ENCODE data around the gene SNX8. TPM values are rescaled to one million over a fixed set of nuclear protein-coding genes. Genes with fewer than 3 reads are reported as not detected.

Gene SNX8
- total and polyA plus RNA-seq, 5 experiments from 2014 or later: 3.4 to 10.9 (median 7.6) TPM

DNA sequence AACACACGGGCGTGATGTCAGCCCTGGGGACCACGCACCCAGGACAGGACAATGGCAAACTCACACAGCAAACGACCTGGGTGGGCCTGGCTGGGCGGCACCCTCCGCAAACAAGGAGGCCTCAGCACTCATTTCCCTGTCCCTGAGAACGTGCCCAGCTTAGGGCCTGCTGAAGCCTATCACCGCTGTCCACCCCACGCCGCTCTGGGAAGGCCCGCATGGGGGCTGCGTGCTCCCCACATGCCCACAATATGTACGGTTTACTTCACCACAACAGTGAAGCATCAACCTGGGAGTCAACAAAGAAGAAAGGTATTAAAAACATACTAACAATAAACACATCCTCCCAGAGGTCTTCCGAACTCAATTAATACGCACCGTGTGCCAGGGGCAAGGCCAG is 93.7 kb downstream of the SNX8 start:
- peaks cover 0 to 52% (median 25%) of the 10 kb centered on the region in 3 donors for H3K36me3 Mint-ChIP-seq

GRCh38 chr7:2220030-2220429 is 94.2 kb downstream of the SNX8 start:
- H3K4me3 Mint-ChIP-seq: no peak overlapping the region
- H3K36me3 Mint-ChIP-seq: peaks cover 0 to 55% (median 28%) of the 10 kb centered on the region in 3 donors
- H3K9me3 Mint-ChIP-seq: no peaks in the 10 kb centered on the region
- H3K4me1 Mint-ChIP-seq: peaks cover 0 to 13% (median 2%) of the 10 kb centered on the region in 4 donors
- no peak overlapping the region for H3K27ac Mint-ChIP-seq
- DNase-seq: no peak
- POLR2A ChIA-PET: no interaction called here
- H3K27me3 Mint-ChIP-seq: no peaks in the 10 kb centered on the region
- no peak for ATAC-seq

More for the DNA sequence above, 93.7 kb downstream of the SNX8 start:
- no peak for DNase-seq
- H3K4me1 Mint-ChIP-seq: peaks cover 0 to 12% (median 2%) of the 10 kb centered on the region in 4 donors
- H3K9me3 Mint-ChIP-seq: no peaks in the 10 kb centered on the region
- H3K27me3 Mint-ChIP-seq: no peaks in the 10 kb centered on the region
- POLR2A ChIA-PET: no interaction called here
- no peak overlapping the region for H3K27ac Mint-ChIP-seq
- no peak for ATAC-seq
- H3K4me3 Mint-ChIP-seq: no peak overlapping the region

DNA sequence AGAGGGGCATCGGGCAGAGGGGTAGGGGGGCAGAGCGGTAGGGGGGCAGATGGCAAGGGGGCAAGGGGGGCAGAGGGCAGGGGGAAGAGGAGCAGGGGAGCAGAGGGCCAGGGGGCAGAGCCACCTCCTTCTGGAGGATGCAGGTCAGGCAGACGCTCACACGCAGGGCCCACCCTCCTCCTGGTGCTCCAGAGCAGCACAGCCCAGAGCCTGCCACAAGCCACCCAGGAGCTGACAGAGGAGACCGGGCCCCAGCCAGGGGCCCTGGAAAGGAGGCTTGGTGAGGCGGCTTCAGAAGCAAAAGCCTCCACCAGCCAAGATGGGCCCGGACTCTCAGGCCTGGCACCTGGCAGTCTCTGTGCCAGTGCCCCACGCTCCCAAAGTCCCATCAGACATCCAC is 94.6 kb downstream of the SNX8 start:
- no peak for DNase-seq
- no peaks in the 10 kb centered on the region for H3K27me3 Mint-ChIP-seq

GRCh38 chr7:2219136-2219535 is 95.1 kb downstream of the SNX8 start:
- ATAC-seq: no peak
- H3K36me3 Mint-ChIP-seq: peaks cover 0 to 53% (median 29%) of the 10 kb centered on the region in 3 donors

More for the DNA sequence above, 94.6 kb downstream of the SNX8 start:
- Mint-ChIP-seq H3K27ac (no peak overlapping the region), H3K9me3 (no peaks in the 10 kb centered on the region), H3K4me1 (peaks cover 0 to 13% (median 2%) of the 10 kb centered on the region in 4 donors), H3K36me3 (peaks cover 0 to 55% (median 28%) of the 10 kb centered on the region in 3 donors), H3K4me3 (no peak overlapping the region)
- ATAC-seq: no peak
- POLR2A ChIA-PET: no interaction called here

GRCh38 chr7:2218444-2218785 is 95.8 kb downstream of the SNX8 start:
- DNase-seq: no peak
- Mint-ChIP-seq H3K4me1 (peaks cover 0 to 13% (median 2%) of the 10 kb centered on the region in 4 donors), H3K36me3 (peaks cover 0 to 58% (median 31%) of the 10 kb centered on the region in 3 donors), H3K9me3 (no peaks in the 10 kb centered on the region), H3K27ac (no peak overlapping the region), H3K4me3 (no peak overlapping the region), H3K27me3 (no peaks in the 10 kb centered on the region)
- POLR2A ChIA-PET: no interaction called here
- ATAC-seq: no peak

More at GRCh38 chr7:2219136-2219535, 95.1 kb downstream of the SNX8 start:
- POLR2A ChIA-PET: no interaction called here
- Mint-ChIP-seq H3K9me3 (no peaks in the 10 kb centered on the region), H3K27ac (no peak overlapping the region), H3K27me3 (no peaks in the 10 kb centered on the region), H3K4me1 (peaks cover 0 to 13% (median 1%) of the 10 kb centered on the region in 4 donors), H3K4me3 (no peak overlapping the region)
- no peak for DNase-seq

- peaks cover 0 to 13% (median 2%) of the 10 kb centered on the region in 4 donors for H3K4me1 Mint-ChIP-seq
- H3K36me3 Mint-ChIP-seq: peaks cover 0 to 63% (median 33%) of the 10 kb centered on the region in 3 donors
- DNase-seq: no peak
- H3K9me3 Mint-ChIP-seq: no peaks in the 10 kb centered on the region
- no peak overlapping the region for H3K4me3 Mint-ChIP-seq
- H3K27me3 Mint-ChIP-seq: no peaks in the 10 kb centered on the region
- ATAC-seq: no peak
- no peak overlapping the region for H3K27ac Mint-ChIP-seq
- POLR2A ChIA-PET: no interaction called here
Observed at GRCh38 chr7:2217716-2218443, 96.4 kb downstream of the SNX8 start.

- Mint-ChIP-seq H3K4me1 (peaks cover 0 to 9% (median 2%) of the 10 kb centered on the region in 4 donors), H3K9me3 (no peaks in the 10 kb centered on the region), H3K27ac (no peak overlapping the region), H3K36me3 (peaks cover 0 to 65% (median 40%) of the 10 kb centered on the region in 3 donors), H3K27me3 (no peaks in the 10 kb centered on the region), H3K4me3 (no peak overlapping the region)
- ATAC-seq (no peak), DNase-seq (no peak)
- POLR2A ChIA-PET: no interaction called here
Observed at GRCh38 chr7:2217206-2217605, 97.0 kb downstream of the SNX8 start.

DNA sequence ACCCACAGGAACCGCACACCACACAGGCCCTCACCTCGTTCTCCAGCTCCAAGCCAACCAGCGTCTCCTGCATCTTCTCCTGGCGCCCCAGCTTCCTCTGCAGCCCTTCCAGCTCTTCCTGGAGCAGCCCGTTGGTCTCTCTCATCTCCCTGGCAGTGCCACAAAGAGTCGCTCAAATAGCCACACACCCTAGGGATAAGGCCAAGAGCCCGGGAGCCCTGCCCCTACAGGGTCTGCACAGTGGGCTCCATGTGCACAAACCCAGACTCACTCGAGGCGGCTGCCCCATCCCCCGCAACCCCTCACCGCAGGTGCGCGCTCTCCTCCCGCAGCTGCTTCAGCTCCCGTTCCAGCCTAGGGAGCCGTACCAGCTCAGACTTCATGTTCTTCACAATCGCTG is 98.4 kb downstream of the SNX8 start:
- no peak for DNase-seq
- no peak overlapping the region for H3K4me3 Mint-ChIP-seq
- no peaks in the 10 kb centered on the region for H3K9me3 Mint-ChIP-seq
- no peak for ATAC-seq
- H3K27me3 Mint-ChIP-seq: no peaks in the 10 kb centered on the region
- H3K36me3 Mint-ChIP-seq: peaks cover 0 to 70% (median 37%) of the 10 kb centered on the region in 3 donors
- H3K27ac Mint-ChIP-seq: peak overlapping the region in 3 of 10 donors; percentile 37 to 90 (median 59)
- peaks cover 0 to 7% (median 2%) of the 10 kb centered on the region in 4 donors for H3K4me1 Mint-ChIP-seq
- POLR2A ChIA-PET: interaction anchor here (1.2 kb wide), 1 partner anchor 17 kb away, joined by 3 read pairs; the partner anchor contains the start of gene MAD1L1

DNA sequence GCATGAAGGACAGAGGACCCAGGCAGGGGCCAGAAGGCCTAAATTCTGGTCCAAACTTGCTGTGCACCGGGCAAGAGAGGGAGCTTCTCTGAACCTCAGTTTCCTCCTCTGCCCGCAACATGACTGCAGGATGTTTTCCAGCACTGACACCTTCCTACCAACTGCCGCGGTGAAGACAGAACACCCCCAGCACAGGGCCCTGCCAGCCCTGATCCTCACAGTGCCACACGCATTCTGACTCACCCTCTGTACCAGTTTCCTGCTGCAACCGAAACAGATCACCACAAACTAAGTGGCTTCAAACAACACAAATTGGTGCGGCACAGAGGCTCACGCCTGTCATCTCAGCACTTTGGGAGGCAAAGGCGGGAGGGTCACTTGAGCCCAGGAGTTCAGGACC is 99.6 kb downstream of the SNX8 start:
- Mint-ChIP-seq H3K36me3 (peaks cover 0 to 75% (median 37%) of the 10 kb centered on the region in 3 donors), H3K9me3 (no peaks in the 10 kb centered on the region), H3K4me3 (no peak overlapping the region), H3K4me1 (peaks cover 0 to 4% (median 1%) of the 10 kb centered on the region in 4 donors), H3K27ac (peak overlapping the region in 1 of 10 donors; percentile 69), H3K27me3 (no peaks in the 10 kb centered on the region)
- DNase-seq (no peak), ATAC-seq (no peak)
- POLR2A ChIA-PET: interaction anchor here (1.2 kb wide), 1 partner anchor 18 kb away, joined by 3 read pairs; the partner anchor contains the start of gene MAD1L1

- peaks cover 0 to 6% (median 1%) of the 10 kb centered on the region in 4 donors for H3K4me1 Mint-ChIP-seq
- peaks cover 0 to 78% (median 37%) of the 10 kb centered on the region in 3 donors for H3K36me3 Mint-ChIP-seq
- H3K4me3 Mint-ChIP-seq: peak overlapping the region in 1 of 10 donors; percentile 36
- DNase-seq: no peak
- H3K27ac Mint-ChIP-seq: peak overlapping the region in 3 of 10 donors; percentile 18 to 79 (median 31)
- ATAC-seq: no peak
- H3K27me3 Mint-ChIP-seq: no peaks in the 10 kb centered on the region
- POLR2A ChIA-PET: no interaction called here
- no peaks in the 10 kb centered on the region for H3K9me3 Mint-ChIP-seq
Observed at GRCh38 chr7:2213551-2214215, 100.6 kb downstream of the SNX8 start.

- Mint-ChIP-seq H3K27ac (peak overlapping the region in 1 of 10 donors; percentile 1), H3K4me1 (peaks cover 0 to 6% (median 1%) of the 10 kb centered on the region in 4 donors), H3K27me3 (no peaks in the 10 kb centered on the region), H3K4me3 (no peak overlapping the region), H3K9me3 (no peaks in the 10 kb centered on the region), H3K36me3 (peaks cover 0 to 73% (median 37%) of the 10 kb centered on the region in 3 donors)
- ATAC-seq (no peak), DNase-seq (no peak)
- POLR2A ChIA-PET: no interaction called here
Observed at GRCh38 chr7:2212906-2213305, 101.3 kb downstream of the SNX8 start.

- POLR2A ChIA-PET: interaction anchor here (0.7 kb wide), 1 partner anchor 91 kb away, joined by 3 read pairs; no protein-coding TSS in a partner anchor
- Mint-ChIP-seq H3K36me3 (peaks cover 0 to 68% (median 33%) of the 10 kb centered on the region in 3 donors), H3K4me1 (peaks cover 0 to 6% (median 1%) of the 10 kb centered on the region in 4 donors), H3K27me3 (no peaks in the 10 kb centered on the region), H3K4me3 (no peak overlapping the region), H3K27ac (no peak overlapping the region), H3K9me3 (no peaks in the 10 kb centered on the region)
- no peak for ATAC-seq
- no peak for DNase-seq
Observed at GRCh38 chr7:2211926-2212325, 102.3 kb downstream of the SNX8 start.

Measured in naive thymus-derived CD8-positive, alpha-beta T cell (primary cell).